MCF 10A (cell line): ENCODE measurements around the gene LENG9. TPM values are rescaled to one million over a fixed set of nuclear protein-coding genes. Genes with fewer than 3 reads are reported as not detected.

Source experiments
- BruUV-seq: library from RNA; stranded (reverse); fragments of 400-500 nt; replicated peaks from 2 replicates; lab custom pipeline; 2021; lab: Mats Ljungman, UMichigan
- CTCF ChIA-PET: fragments of 300-600 bp; sonication (Branson Sonifier 250); formaldehyde crosslinking; extraction: SDS; loops from one replicate; lab custom pipeline; 2021; ENCODE audit warnings: antibody characterized with exemption, inconsistent platforms; lab: Yijun Ruan, JAX
- POLR2A ChIA-PET: fragments of 300-600, 350-650 bp; sonication (Branson Sonifier 250); formaldehyde crosslinking; extraction: SDS; loops from one replicate; lab custom pipeline; 2020; ENCODE audit warnings: antibody characterized with exemption, inconsistent platforms; lab: Yijun Ruan, JAX
- DNase-seq: peaks from one replicate; pipeline ENCODE4 v3.0.0-alpha.2; 2018; ENCODE audit not compliant: unreplicated experiment
- H3K27ac Mint-ChIP-seq: one replicate; pipeline ENCODE4 v1.8.0; 2022; ENCODE audit warnings: mild to moderate bottlenecking, low read depth, mixed read lengths; ENCODE audit not compliant: unreplicated experiment
- H3K27me3 Mint-ChIP-seq: one replicate; pipeline ENCODE4 v1.8.0; 2022; ENCODE audit warnings: mixed read lengths; ENCODE audit not compliant: insufficient read depth, unreplicated experiment
- H3K36me3 Mint-ChIP-seq: one replicate; pipeline ENCODE4 v1.8.0; 2022; ENCODE audit warnings: mild to moderate bottlenecking, moderate library complexity, mixed read lengths; ENCODE audit not compliant: insufficient read depth, unreplicated experiment
- H3K4me1 Mint-ChIP-seq: one replicate; pipeline ENCODE4 v1.8.0; 2022; ENCODE audit warnings: mixed read lengths; ENCODE audit not compliant: insufficient read depth, unreplicated experiment
- H3K4me3 Mint-ChIP-seq: one replicate; pipeline ENCODE4 v1.8.0; 2022; ENCODE audit warnings: mild to moderate bottlenecking, moderate library complexity, mixed read lengths; ENCODE audit not compliant: unreplicated experiment
- H3K9me3 Mint-ChIP-seq: one replicate; pipeline ENCODE4 v1.8.0; 2022; ENCODE audit warnings: mixed read lengths; ENCODE audit not compliant: unreplicated experiment
- CTCF ChIP-seq: fragments of 200-600 bp; IDR thresholded peaks from one replicate; pipeline ENCODE4 v1.8.0; 2022; ENCODE audit warnings: antibody characterized with exemption, mild to moderate bottlenecking; ENCODE audit not compliant: unreplicated experiment
- intact Hi-C: fragments of 100-400 bp; cut with micrococcal nuclease; formaldehyde crosslinking; loops from 2 replicates; pipeline ENCODE4 v1.14.1; 2022
- total RNA-seq: library from RNA; stranded (reverse); gene quantifications from 2 replicates; pipeline ENCODE4 v1.2.3, GENCODE V29; 2022

Gene LENG9
- total RNA-seq, 1 experiment from 2014 or later, result 9.3 TPM

GRCh38 chr19:54420383-54421168 lies 43.0 kb downstream of the LENG9 start:
- intact Hi-C loops, result no loop called here
- ChIA-PET CTCF (interaction anchor here (0.5 to 2.0 kb wide), 4 partner anchors 18 to 476 kb away, joined by 3 to 10 read pairs (median 3); no protein-coding TSS in a partner anchor), POLR2A (interaction anchor here (0.6 to 1.0 kb wide), 2 partner anchors 28 to 260 kb away, joined by 4 read pairs; partner anchors contain the start of gene LENG8)
- peaks cover 14% of the 10 kb centered on the region for H3K27me3 Mint-ChIP-seq
- no peak for TF ChIP-seq CTCF
- H3K4me3 Mint-ChIP-seq, result no peak overlapping the region
- no peak for DNase-seq
- peaks cover 7% of the 10 kb centered on the region for H3K9me3 Mint-ChIP-seq
- H3K27ac Mint-ChIP-seq, result no peak overlapping the region
- no peaks in the 10 kb centered on the region for H3K36me3 Mint-ChIP-seq
- BruUV-seq, result no TSS peak
- no peaks in the 10 kb centered on the region for H3K4me1 Mint-ChIP-seq

GRCh38 chr19:54420068-54420382 lies 43.6 kb downstream of the LENG9 start:
- H3K36me3 Mint-ChIP-seq, result no peaks in the 10 kb centered on the region
- peaks cover 14% of the 10 kb centered on the region for H3K27me3 Mint-ChIP-seq
- CTCF ChIA-PET, result interaction anchor here (0.5 to 2.0 kb wide), 3 partner anchors 19 to 59 kb away, joined by 3 to 10 read pairs (median 3); no protein-coding TSS in a partner anchor
- H3K4me1 Mint-ChIP-seq, result no peaks in the 10 kb centered on the region
- H3K27ac Mint-ChIP-seq, result no peak overlapping the region
- intact Hi-C loops, result no loop called here
- POLR2A ChIA-PET, result interaction anchor here (0.6 kb wide), 1 partner anchor 260 kb away, joined by 4 read pairs; no protein-coding TSS in a partner anchor
- no peak overlapping the region for H3K4me3 Mint-ChIP-seq
- TF ChIP-seq CTCF, result no peak
- H3K9me3 Mint-ChIP-seq, result peaks cover 7% of the 10 kb centered on the region
- DNase-seq, result no peak
- BruUV-seq, result no TSS peak

GRCh38 chr19:54418930-54419800 lies 44.4 kb downstream of the LENG9 start:
- no peaks in the 10 kb centered on the region for H3K36me3 Mint-ChIP-seq
- no TSS peak for BruUV-seq
- peaks cover 18% of the 10 kb centered on the region for H3K27me3 Mint-ChIP-seq
- peaks cover 11% of the 10 kb centered on the region for H3K9me3 Mint-ChIP-seq
- no peak overlapping the region for H3K4me3 Mint-ChIP-seq
- no peak for DNase-seq
- no peak overlapping the region for H3K27ac Mint-ChIP-seq
- no peak for TF ChIP-seq CTCF
- H3K4me1 Mint-ChIP-seq, result no peaks in the 10 kb centered on the region
- ChIA-PET CTCF (interaction anchor here (0.5 to 2.0 kb wide), 4 partner anchors 27 to 1677 kb away, joined by 3 to 10 read pairs (median 3); no protein-coding TSS in a partner anchor), POLR2A (no interaction called here)
- intact Hi-C loops, result no loop called here
